SHP77 treated with DMSO at 0.1 percent for 48 hours (cell line): Measurements from ENCODE around the gene SLC26A5.
A peak's percentile ranks its signal among the peaks of the same experiment; 100 is the strongest.

Source experiments
- DNase-seq: peaks from one replicate; lab custom pipeline; 2025; lab: John Stamatoyannopoulos, UW

The SLC26A5 gene

GRCh38 chr7:103346396-103346795 lies 99.6 kb downstream of the SLC26A5 start:
- DNase-seq = no peak

GRCh38 chr7:103344453-103345149 lies 101.4 kb downstream of the SLC26A5 start, which contains the start of gene DNAJC2:
TSS of gene DNAJC2 (minus strand) at chr7:103344767. CDS start at chr7:103344622, 145 bp downstream.
- DNase-seq = peak; percentile 68

GRCh38 chr7:103343758-103344452 lies 102.1 kb downstream of the SLC26A5 start:
- no peak for DNase-seq

GRCh38 chr7:103343332-103343731 lies 102.7 kb downstream of the SLC26A5 start:
- DNase-seq = no peak

- no peak for DNase-seq
Observed at GRCh38 chr7:103341466-103341865, 104.5 kb downstream of the SLC26A5 start.

- no peak for DNase-seq
Observed at GRCh38 chr7:103338864-103339263, 107.1 kb downstream of the SLC26A5 start.

GRCh38 chr7:103336761-103337160 lies 109.2 kb downstream of the SLC26A5 start:
- DNase-seq = no peak

- DNase-seq = no peak
Observed at GRCh38 chr7:103325744-103326143, 120.3 kb downstream of the SLC26A5 start.
